HG02973 (cell line): ENCODE data around the gene PSMA1.
"Not testable (repeated sequence)": the region's sequence is repeated elsewhere in the genome, so short reads cannot be mapped to it uniquely, and the experiment has no call there.

Source experiments
- ATAC-seq: cut with Tn5 transposase; IDR thresholded peaks from one replicate; pipeline ENCODE4 v1.9.1; 2021; ENCODE audit warnings: moderate library complexity; ENCODE audit not compliant: unreplicated experiment

PSMA1 gene

DNA sequence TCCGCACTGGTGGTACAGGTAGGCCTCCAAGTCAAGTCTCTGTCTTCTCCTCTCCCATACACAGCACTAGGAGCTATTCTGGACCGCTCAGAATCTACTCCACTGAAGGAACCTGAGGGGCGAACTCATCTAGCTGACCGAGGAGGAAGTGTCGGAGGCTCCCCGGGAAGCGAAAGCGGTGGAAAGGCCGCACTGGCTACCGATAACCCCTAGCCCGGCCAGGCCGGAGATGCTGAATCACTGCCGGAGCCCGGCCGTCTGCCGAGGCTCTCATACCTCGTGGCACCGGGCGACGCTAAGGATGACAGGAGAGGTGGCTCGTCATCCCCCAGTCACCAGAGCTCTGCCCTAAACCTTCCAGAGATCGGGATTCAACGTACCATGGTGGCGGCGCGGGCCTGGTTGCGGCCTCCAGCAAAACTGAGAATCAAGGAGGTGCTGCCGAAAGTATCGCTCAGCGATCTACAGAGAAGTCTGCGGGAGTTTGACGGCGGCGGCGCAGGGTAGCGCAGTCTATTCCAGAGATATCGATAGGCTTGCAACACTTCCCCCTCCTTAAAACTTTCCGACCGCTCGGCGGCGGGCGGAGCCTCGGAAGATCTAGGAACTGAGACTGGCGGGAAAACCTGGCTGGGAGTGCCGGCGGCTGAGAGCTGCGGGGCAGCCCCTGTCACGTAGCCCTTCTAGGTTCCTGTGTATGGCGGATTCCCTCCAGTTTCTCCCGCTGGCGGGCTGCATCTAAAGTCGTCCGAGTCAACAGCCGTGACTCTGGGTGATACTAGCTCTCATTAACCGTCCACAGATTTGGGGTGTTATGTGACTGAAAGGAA, at the start of gene PSMA1:
Gene PSMA1, minus strand, starts transcription at position 470 of the 830 bp plus-strand sequence. Its CDS starts 87 bp downstream, at position 383.
- ATAC-seq: peak; percentile 90

- ATAC-seq: not testable (repeated sequence)
Measured at GRCh38 chr11:14569516-14569915, 49.3 kb upstream of the PSMA1 start.

- ATAC-seq: no peak
Measured at GRCh38 chr11:14567064-14567651, 47.0 kb upstream of the PSMA1 start.

GRCh38 chr11:14566331-14567063, 46.3 kb upstream of the PSMA1 start:
- ATAC-seq: no peak

DNA sequence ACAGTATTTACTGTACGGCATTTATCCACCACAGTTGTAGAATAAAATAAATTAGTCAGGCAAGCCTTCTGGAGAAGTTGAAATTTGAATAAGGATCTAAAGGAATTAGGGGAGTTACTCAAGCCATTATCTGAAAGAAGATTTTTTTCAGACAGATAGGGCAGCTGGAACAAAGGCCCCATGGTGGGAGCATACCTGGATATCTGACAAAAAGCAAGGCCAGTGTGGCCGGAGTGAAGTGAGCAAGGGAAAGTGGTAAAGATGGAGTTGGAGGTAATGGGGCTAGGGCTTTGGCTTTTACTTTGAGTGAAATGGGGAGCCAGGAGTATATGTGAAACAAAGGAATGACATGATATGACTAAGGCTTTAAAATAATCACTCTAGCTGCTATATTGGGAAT, 45.7 kb upstream of the PSMA1 start:
- ATAC-seq: no peak

DNA sequence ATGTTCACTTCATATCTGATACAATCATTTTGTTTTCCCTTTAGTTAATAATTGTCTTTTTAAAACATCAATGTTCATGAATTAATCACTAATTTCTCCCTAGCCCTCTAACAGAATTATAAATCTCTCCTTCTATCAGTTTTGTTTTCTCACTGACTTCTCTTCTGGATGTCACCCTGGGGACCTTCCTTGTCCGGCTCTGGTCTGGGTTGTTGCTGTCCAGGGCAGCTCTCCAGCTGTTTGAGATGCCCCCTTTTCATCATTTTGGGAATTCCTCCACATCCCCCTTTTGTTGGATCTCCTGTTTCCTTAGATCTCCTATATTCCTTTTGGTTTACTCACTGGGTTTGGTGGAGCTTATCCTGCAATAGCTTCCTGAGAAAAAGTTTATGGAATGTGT, 35.6 kb upstream of the PSMA1 start:
- no peak for ATAC-seq

GRCh38 chr11:14554959-14555358, 34.8 kb upstream of the PSMA1 start:
- no peak for ATAC-seq

GRCh38 chr11:14552089-14552488, 31.9 kb upstream of the PSMA1 start:
- ATAC-seq: no peak

DNA sequence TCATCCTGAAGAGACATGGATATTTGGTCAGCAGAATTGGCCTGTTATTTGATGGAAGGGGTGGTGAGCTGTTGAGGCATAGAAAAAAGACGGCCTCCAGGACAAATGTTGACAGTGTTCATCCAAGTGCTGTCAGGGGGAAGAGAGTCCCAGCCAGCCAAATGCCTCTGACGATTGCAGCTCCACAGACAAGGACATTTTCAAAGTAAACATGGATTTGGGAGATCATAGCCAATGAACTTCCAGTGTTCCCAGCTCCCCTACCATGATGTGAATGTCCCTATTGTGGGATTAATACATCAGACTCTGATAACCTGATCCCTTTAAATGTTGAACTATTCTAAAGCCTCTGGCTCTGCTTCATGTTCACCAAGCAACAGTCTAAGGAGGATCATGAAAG, 31.2 kb upstream of the PSMA1 start:
- ATAC-seq: no peak

- ATAC-seq: no peak
Measured at GRCh38 chr11:14549891-14550290, 29.7 kb upstream of the PSMA1 start.

DNA sequence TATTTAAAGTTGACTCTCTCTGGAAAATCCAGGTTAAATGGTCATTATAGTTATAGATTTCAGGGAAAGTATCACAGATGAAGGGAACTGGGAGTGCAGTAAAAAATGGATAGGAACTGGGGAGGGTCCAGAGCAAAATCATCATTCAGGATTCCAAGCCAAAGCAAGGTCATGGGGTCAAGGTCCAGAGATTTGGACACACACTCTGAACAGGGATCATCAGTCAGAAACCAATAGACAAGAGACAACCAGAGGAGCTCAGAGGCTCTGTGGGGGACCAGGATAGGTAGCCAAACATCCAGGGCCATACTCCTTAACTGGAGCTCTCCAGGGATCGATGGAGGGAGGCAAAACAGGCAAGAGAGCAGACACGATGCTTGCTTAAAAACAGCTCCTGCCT, 27.3 kb upstream of the PSMA1 start:
- ATAC-seq: no peak

DNA sequence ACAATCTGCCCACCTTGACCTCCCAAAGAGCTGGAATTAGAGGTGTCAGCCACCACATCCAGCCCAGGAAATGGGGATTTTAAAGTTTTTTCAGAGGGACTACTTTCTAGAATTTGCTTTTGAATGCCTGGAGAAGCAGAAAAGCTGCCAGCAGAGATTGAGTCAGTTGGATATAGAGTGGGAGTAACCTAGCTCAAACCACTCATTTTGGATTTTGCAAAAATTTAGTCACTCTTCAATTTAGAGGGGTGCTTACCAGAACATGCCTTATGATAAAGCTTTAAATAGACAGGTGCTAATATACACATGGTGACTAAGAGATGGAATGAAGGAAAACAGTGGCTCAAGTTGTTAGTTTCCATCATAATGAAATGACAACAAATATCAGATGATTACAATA, 26.5 kb upstream of the PSMA1 start:
- no peak for ATAC-seq

DNA sequence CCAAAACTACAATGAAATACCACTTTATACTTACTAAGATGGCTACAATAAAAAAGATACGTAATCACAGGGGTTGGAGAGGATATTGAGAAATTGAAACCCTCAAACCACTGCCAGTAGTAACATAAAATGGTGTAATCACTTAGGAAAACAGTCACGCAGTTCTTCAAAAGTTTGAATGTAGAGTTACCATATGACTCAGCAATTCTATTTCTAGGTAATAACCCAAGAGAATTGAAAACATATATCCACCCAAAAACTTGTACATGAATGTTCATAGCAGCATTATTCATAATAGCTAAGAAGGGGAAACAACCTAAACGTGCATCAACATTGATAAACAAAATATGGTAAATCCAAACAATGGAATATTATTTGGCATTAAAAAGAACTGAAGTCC, 24.4 kb upstream of the PSMA1 start:
- peak; percentile 83 for ATAC-seq

DNA sequence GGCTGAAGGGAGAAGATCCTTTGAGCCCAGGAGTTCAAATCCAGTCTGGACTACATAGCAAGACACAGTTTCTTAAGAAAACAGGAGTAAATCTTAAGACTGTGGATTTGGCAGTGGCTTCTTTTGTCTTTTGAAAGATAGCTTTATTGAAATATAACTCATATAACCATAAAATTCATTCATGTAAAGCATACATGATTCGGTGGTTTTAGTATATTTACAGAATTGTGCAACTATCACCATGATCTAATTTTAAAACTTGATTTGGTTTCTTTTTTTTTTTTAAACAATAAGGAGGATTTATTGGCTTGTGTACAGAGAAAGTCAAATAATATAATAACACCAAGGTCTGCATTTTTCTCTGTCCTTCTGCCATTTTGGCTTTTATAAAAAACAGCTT, 23.1 kb upstream of the PSMA1 start:
- ATAC-seq: no peak

- ATAC-seq: no peak
Measured at GRCh38 chr11:14542324-14542723, 22.1 kb upstream of the PSMA1 start.

- no peak for ATAC-seq
Measured at GRCh38 chr11:14541192-14541947, 21.2 kb upstream of the PSMA1 start.

DNA sequence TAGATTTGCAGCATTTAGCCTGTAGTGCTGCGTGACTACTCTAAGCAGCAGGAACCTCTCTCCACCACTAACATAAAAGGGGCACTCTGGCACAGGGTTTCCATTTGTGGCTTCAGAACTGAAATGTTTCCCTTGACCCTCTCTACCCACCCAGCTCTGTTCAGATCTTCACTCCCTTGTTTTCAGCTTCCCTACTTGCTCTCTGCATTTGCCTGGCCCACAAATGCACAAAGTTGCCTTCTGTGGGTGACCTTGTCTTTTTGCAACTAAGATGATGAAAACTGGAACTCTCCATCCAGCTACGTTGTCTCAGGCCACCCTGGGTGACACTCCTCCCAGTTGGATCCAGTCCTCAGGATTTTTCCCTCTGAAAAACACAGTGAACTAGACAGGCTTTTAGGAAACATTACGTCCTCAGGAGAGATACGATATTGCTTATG, 19.8 kb upstream of the PSMA1 start:
- no peak for ATAC-seq

DNA sequence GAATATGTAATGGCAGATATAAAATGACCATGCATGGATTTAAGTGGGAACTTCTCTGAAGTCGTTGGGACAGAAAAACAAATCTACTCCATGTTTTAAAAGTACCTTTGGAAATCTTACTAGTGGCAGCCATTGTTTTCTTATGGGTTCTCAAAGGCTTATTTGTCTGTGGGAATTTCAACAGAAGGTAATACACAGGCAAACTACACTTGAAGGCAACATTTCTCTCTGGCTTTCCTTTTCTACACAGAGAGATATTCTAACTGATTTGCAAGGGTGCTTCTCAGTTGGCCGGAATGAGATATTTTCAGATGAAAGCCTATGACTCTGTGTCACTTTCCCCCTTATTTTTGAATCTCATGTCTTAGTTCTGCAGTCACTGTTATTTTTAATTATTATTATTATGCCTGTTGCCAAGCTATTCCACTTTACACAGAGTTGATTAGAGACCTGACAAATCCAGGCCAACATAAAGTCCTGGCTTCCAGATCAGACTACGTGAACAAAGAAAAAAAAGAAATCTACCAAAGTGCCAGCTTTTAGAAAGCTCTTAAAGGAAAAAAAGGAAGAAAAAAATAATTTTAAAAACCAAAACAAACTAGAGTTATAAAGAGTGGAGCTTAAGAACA, 18.9 kb upstream of the PSMA1 start:
- ATAC-seq: no peak

- ATAC-seq: no peak
Measured at GRCh38 chr11:14538271-14538925, 18.2 kb upstream of the PSMA1 start.

DNA sequence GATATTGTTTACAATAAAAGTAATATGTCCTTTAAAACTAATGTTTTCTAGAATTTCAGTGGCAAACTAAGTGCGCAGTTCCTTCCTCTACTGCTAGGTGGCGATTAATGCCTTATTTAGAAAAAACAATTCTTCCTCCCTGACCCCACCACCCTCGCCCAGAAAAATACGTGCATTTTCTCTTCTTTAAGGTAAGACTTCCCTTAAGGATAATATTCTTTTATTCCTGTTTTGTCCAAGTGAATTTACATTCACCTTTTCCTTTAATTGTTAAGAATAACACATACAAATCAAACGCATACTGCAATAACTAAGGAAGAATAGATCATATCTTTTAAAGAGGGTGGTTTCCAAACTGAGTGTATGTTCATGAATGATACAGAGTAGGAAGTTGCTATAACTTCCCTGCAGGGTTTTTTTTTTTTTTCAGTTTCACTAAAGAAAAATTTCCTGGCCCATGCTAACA, 17.0 kb upstream of the PSMA1 start:
- peak; percentile 76 for ATAC-seq
